ENCODE results near the gene SERTAD4.

Gene SERTAD4

DNA sequence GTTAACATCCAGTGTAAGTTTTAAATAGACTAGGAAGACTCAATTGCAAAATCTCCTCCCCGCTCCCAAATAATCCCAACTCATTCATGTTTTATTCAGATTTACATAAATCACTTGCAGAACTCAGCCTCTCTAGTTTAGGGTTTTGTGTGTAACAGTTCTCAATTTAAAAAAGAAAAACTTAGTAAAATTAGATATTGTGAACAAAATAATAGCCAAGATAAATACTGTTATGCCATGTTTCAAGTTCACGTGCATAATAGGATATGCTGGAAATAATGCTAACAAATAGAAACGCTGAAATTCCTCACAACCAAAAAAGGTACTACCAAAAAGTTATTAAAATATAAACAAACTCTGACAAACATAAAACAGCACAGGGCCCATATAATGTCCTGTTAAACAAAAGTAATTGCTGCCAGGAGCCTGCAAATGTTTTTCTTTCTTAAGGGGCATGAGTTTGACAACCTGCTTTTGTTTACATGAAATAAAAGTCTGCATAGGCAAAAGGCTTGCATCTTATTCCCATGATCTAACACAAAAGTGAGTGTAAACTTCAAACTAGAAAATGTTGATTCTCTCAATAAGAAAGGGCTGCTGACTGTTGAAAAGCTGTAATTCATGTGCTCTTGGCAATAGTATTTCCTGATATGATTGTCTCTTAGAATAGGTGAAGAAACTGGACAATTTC lies 2.9 kb downstream of the SERTAD4 start:
- no peak for ATAC-seq
- TF ChIP-seq ESRRG (CRISPR knock-in tag; IDR thresholded peaks at IDR 0.05) (no peak), SNAI2 (CRISPR knock-in tag; IDR thresholded peaks at IDR 0.05) (no peak), CREB5 (CRISPR knock-in tag; IDR thresholded peaks at IDR 0.05; ENCODE audit: low read depth) (no peak), ZNF70 (CRISPR knock-in tag; IDR thresholded peaks at IDR 0.05) (no peak), ZFP3 (CRISPR knock-in tag; IDR thresholded peaks at IDR 0.05) (no peak), OSR1 (CRISPR knock-in tag; IDR thresholded peaks at IDR 0.05) (no peak), BACH2 (CRISPR knock-in tag; IDR thresholded peaks at IDR 0.05; ENCODE audit: borderline replicate concordance) (no peak), ZNF8 (CRISPR knock-in tag; IDR thresholded peaks at IDR 0.05) (no peak)

DNA sequence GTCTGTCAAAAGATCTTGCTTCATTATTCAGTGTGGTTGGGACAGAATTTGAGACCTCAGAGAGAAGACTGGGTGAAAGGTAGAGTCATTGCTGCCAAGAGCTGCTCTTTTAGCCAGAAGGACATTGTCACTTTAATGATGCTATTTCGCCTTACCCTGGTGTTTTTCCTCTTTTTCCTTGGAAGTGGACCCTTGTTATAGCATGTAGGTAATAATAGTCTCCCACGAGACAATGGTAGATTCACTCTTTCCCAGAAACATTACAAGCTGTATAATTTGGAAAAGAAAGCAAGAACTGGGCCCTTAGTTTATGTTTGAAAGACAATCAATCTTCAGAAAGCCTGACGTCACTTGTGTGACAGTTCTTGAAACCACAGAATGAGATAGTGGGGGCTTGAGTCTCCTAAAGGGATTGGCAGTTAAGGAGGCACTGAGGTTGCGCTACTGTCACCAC lies 3.8 kb downstream of the SERTAD4 start:
- ATAC-seq = no peak
- no peak for TF ChIP-seq CSRNP3 (CRISPR knock-in tag; IDR thresholded peaks at IDR 0.05)
- no peak for TF ChIP-seq ISL1 (CRISPR knock-in tag; IDR thresholded peaks at IDR 0.05)
- TF ChIP-seq TCF4 (CRISPR knock-in tag; IDR thresholded peaks at IDR 0.05; ENCODE audit: borderline replicate concordance) = no peak
- no peak for TF ChIP-seq RARB (CRISPR knock-in tag; IDR thresholded peaks at IDR 0.05)
- TF ChIP-seq, protein P1, sequence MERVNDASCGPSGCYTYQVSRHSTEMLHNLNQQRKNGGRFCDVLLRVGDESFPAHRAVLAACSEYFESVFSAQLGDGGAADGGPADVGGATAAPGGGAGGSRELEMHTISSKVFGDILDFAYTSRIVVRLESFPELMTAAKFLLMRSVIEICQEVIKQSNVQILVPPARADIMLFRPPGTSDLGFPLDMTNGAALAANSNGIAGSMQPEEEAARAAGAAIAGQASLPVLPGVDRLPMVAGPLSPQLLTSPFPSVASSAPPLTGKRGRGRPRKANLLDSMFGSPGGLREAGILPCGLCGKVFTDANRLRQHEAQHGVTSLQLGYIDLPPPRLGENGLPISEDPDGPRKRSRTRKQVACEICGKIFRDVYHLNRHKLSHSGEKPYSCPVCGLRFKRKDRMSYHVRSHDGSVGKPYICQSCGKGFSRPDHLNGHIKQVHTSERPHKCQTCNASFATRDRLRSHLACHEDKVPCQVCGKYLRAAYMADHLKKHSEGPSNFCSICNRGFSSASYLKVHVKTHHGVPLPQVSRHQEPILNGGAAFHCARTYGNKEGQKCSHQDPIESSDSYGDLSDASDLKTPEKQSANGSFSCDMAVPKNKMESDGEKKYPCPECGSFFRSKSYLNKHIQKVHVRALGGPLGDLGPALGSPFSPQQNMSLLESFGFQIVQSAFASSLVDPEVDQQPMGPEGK (CRISPR knock-in tag; IDR thresholded peaks at IDR 0.05; ENCODE audit: borderline replicate concordance) = no peak
- no peak for TF ChIP-seq ZNF8 (CRISPR knock-in tag; IDR thresholded peaks at IDR 0.05)
- TF ChIP-seq POU6F1 (CRISPR knock-in tag; IDR thresholded peaks at IDR 0.05; ENCODE audit: borderline replicate concordance, low read depth) = no peak
- TF ChIP-seq ZFP30 (CRISPR knock-in tag; IDR thresholded peaks at IDR 0.05) = no peak
- no peak for TF ChIP-seq CSDC2 (CRISPR knock-in tag; IDR thresholded peaks at IDR 0.05)
- no peak for TF ChIP-seq ZFP3 (CRISPR knock-in tag; IDR thresholded peaks at IDR 0.05)
- TF ChIP-seq ARNTL (CRISPR knock-in tag; IDR thresholded peaks at IDR 0.05; ENCODE audit: borderline replicate concordance, low read depth) = no peak
- no peak for TF ChIP-seq GLIS3 (CRISPR knock-in tag; IDR thresholded peaks at IDR 0.05)
- no peak for TF ChIP-seq ZNF70 (CRISPR knock-in tag; IDR thresholded peaks at IDR 0.05)
- no peak for TF ChIP-seq ZNF565 (CRISPR knock-in tag; conservative IDR thresholded peaks at IDR 0.05; ENCODE audit: low read depth)
- no peak for TF ChIP-seq OSR1 (CRISPR knock-in tag; IDR thresholded peaks at IDR 0.05)

GRCh38 chr1:210236840-210237409 lies 4.3 kb downstream of the SERTAD4 start:
- ATAC-seq = peak; percentile 73
- no peak for TF ChIP-seq ZFP30 (CRISPR knock-in tag; IDR thresholded peaks at IDR 0.05)
- TF ChIP-seq TOX (CRISPR knock-in tag; IDR thresholded peaks at IDR 0.05; ENCODE audit: borderline replicate concordance) = no peak
- no peak for TF ChIP-seq TCF4 (CRISPR knock-in tag; IDR thresholded peaks at IDR 0.05; ENCODE audit: borderline replicate concordance)
- TF ChIP-seq RARB (CRISPR knock-in tag; IDR thresholded peaks at IDR 0.05) = no peak
- TF ChIP-seq ZNF8 (CRISPR knock-in tag; IDR thresholded peaks at IDR 0.05) = no peak
- no peak for TF ChIP-seq POU6F1 (CRISPR knock-in tag; IDR thresholded peaks at IDR 0.05; ENCODE audit: borderline replicate concordance, low read depth)
- no peak for TF ChIP-seq ARNTL (CRISPR knock-in tag; IDR thresholded peaks at IDR 0.05; ENCODE audit: borderline replicate concordance, low read depth)
- no peak for TF ChIP-seq PPARA (CRISPR knock-in tag; IDR thresholded peaks at IDR 0.05; ENCODE audit: borderline replicate concordance)
- no peak for TF ChIP-seq OSR1 (CRISPR knock-in tag; IDR thresholded peaks at IDR 0.05)
- TF ChIP-seq ZNF565 (CRISPR knock-in tag; conservative IDR thresholded peaks at IDR 0.05; ENCODE audit: low read depth) = no peak
- TF ChIP-seq ESRRG (CRISPR knock-in tag; IDR thresholded peaks at IDR 0.05) = no peak
- TF ChIP-seq BACH2 (CRISPR knock-in tag; IDR thresholded peaks at IDR 0.05; ENCODE audit: borderline replicate concordance) = no peak
- no peak for TF ChIP-seq CSRNP3 (CRISPR knock-in tag; IDR thresholded peaks at IDR 0.05)
- no peak for TF ChIP-seq GLIS3 (CRISPR knock-in tag; IDR thresholded peaks at IDR 0.05)
- no peak for TF ChIP-seq ISL1 (CRISPR knock-in tag; IDR thresholded peaks at IDR 0.05)
- no peak for TF ChIP-seq CSDC2 (CRISPR knock-in tag; IDR thresholded peaks at IDR 0.05)
- no peak for TF ChIP-seq ZC3H10 (CRISPR knock-in tag; IDR thresholded peaks at IDR 0.05)

Measured in SK-N-SH treated with all-trans-retinoic acid at 6 μM for 48 hours (cell line).